HEK293T (cell line): Measurements from ENCODE around the gene MSLN.

Experiments used
- FOXK2 ChIP-seq: fragments of 450-650 bp; IDR thresholded peaks from 2 replicates; pipeline ENCODE4 v1.6.1; 2016; ENCODE audit warnings: mild to moderate bottlenecking
- FOXM1 ChIP-seq: fragments of 450-650 bp; IDR thresholded peaks from 2 replicates; pipeline ENCODE4 v1.6.1; 2017; ENCODE audit warnings: mild to moderate bottlenecking, borderline replicate concordance
- LEF1 ChIP-seq: fragments of 450-650 bp; IDR thresholded peaks from 2 replicates; pipeline ENCODE4 v1.6.1; 2017; ENCODE audit warnings: mild to moderate bottlenecking, borderline replicate concordance
- SP1 ChIP-seq: fragments of 450-650 bp; IDR thresholded peaks from 2 replicates; pipeline ENCODE4 v1.6.1; 2017
- SUZ12 ChIP-seq: fragments of 450-650 bp; IDR thresholded peaks from 2 replicates; pipeline ENCODE4 v1.6.1; 2016; ENCODE audit warnings: mild to moderate bottlenecking

DNA sequence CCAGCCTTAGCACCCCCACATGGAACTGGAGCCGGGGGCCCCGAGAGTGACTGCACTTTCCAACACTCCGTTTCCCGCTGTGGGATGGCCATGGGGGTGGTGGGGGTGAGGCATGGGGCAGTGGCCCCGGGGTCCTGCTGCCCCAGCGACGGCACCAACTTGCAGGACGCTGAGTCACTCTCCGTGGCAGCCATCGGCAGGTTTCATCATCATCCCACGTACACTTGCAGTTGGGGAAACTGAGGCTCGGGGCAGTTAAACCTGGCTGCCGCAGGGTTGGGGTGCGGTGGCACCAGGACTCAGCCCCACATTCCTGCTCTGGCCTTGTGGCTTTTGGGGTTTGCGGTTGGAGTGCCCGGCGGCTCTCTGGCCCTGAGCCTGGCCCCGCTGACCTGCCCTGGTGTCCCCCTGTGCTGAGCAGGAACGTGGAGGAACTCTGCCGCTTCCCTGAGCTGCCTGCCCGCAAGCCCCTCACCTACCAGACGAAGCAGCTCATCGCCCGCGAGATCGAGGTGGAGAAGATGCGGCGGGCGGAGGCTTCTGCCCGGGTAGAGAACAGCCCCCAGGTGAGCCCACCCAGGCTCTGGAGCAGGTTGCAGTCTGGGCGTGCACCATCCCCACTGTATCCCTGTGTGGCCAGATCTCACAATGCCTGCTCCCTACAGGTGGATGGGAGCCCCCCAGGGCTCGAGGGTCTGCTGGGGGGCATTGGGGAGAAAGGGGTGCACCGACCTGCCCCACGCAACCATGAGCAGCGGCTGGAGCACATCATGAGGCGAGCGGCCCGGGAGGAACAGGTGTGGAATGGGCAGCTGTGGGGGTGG, 36.0 kb downstream of the MSLN start:
- no peak for TF ChIP-seq FOXK2
- TF ChIP-seq FOXM1: no peak
- TF ChIP-seq SUZ12: no peak
- TF ChIP-seq SP1: no peak
- no peak for TF ChIP-seq LEF1
